ENCODE measurements around the gene TTC39A.

TTC39A gene

DNA sequence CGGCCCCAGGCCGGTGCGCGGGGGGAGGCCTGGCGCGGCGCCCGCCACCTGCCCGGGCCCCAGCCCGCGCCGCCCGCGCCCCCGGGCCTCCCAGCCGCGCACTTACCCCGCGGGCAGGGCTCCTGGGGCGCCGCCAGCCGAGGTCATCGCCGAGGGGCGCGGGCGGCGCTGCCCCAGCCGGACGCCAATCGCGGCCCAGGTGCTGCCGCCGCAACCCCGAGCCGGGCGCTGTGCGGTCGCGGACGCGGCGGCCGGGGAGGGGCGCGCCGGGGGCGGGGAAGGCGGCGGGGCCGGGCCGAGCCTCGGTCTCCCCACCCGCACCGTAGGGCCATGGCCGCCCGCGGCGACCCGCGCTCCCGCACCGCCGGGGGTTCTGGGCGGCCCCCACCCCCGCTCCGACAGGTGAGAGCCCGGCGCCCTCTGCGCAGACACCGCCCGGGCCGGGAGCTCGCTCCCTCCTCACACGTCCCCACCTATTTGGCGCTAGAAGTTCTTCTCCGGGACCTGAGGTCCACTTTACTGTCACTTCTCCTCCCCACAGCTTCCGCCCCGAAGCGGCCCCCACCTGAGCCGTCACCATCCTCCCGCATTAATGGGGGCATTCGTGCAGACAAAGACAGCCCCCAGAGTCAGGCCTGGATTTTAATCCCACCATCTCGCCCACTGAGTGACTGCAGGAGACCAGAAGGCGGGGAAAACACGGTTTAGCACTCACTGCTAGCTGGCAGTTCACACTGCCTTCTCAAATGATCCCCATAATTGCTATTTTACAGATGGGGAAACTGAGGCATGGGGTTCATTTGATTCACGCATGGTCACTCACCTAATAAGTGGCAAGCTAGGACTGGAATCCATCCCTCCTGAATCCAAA lies at the start of gene TTC39A:
TSS of gene TTC39A (minus strand) at position 232 of the 871 bp plus-strand sequence. CDS start at position 147, 85 bp downstream.
- no peak for DNase-seq (ENCODE audit: low read depth in 2 of 2)
- TF ChIP-seq, protein P1, sequence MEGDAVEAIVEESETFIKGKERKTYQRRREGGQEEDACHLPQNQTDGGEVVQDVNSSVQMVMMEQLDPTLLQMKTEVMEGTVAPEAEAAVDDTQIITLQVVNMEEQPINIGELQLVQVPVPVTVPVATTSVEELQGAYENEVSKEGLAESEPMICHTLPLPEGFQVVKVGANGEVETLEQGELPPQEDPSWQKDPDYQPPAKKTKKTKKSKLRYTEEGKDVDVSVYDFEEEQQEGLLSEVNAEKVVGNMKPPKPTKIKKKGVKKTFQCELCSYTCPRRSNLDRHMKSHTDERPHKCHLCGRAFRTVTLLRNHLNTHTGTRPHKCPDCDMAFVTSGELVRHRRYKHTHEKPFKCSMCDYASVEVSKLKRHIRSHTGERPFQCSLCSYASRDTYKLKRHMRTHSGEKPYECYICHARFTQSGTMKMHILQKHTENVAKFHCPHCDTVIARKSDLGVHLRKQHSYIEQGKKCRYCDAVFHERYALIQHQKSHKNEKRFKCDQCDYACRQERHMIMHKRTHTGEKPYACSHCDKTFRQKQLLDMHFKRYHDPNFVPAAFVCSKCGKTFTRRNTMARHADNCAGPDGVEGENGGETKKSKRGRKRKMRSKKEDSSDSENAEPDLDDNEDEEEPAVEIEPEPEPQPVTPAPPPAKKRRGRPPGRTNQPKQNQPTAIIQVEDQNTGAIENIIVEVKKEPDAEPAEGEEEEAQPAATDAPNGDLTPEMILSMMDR (IDR thresholded peaks at IDR 0.05; ENCODE audit: low read depth, low read length), result no peak
- H3K4me3 ChIP-seq (replicated peaks in 1 of 2; ENCODE audit: low read depth in 2 of 2, low read length in 2 of 2), result peak within 1 kb of the TSS; percentile 26 to 37

DNA sequence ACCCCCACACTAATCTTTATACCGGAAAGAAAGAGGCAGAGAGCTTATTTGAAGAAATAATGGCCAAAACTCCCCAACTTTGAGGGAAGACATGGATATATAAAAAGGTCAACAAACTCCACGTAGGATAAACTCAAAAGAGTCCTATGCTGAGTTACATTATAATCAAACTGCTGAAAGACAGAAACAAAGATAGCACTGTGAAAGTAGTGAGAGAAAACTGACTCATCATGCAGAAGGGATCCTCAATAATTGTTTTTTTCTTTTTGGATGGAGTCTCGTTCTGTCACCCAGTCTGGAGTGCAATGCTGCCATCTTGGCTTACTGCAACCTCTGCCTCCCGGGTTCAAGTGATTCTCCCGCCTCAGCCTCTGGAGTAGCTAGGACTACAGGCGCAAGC lies 48.5 kb upstream of the TTC39A start:
- H3K4me3 ChIP-seq (replicated peaks in 1 of 2; ENCODE audit: low read depth in 2 of 2, low read length in 2 of 2), result no peak overlapping the region
- no peak for DNase-seq (ENCODE audit: low read depth in 2 of 2)
- TF ChIP-seq, protein P1 (IDR thresholded peaks at IDR 0.05; ENCODE audit: low read depth, low read length), result no peak

DNA sequence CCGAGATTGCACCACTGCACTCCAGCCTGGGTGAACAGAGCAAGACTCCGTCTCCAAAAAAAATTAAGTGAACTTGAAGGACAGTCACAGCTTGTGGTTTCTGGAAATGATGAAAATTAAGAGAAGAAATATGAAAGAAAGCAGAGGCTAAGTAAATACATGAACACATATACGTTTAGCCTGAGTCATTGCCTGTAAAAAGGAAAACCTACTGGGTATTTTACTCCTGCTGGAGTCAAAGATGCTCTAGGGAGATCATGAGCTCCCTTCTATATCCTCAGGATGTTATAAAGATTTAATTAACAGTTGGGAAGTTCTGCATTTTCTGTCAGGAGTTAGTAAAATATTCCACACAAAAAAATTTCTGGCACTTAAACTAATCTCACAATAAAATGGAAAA lies 43.5 kb upstream of the TTC39A start:
- DNase-seq (ENCODE audit: low read depth in 2 of 2), result no peak
- H3K4me3 ChIP-seq (replicated peaks in 1 of 2; ENCODE audit: low read depth in 2 of 2, low read length in 2 of 2), result no peak overlapping the region
- TF ChIP-seq, protein P1 (IDR thresholded peaks at IDR 0.05; ENCODE audit: low read depth, low read length), result no peak

DNA sequence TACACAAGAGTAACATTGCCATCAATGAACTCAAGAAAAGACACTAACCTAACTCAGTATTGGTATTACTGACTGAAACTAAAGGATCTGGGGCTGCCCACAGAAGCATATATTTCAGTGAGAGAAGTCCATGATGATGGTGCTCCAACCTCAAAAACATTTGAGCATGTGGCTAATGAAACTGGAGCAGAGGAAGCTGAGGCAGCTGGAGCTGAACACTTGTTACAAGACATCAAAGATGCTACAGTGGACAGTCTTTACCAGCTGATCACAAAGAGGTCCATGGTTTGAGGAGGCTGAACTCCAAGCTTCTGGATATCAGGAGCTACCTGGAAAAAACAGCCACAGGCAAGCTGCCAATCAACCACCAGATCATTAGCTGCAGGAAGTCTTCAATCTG lies 42.2 kb upstream of the TTC39A start:
- TF ChIP-seq, protein P1 (IDR thresholded peaks at IDR 0.05; ENCODE audit: low read depth, low read length), result no peak
- no peak overlapping the region for H3K4me3 ChIP-seq (replicated peaks in 1 of 2; ENCODE audit: low read depth in 2 of 2, low read length in 2 of 2)
- no peak for DNase-seq (ENCODE audit: low read depth in 2 of 2)

DNA sequence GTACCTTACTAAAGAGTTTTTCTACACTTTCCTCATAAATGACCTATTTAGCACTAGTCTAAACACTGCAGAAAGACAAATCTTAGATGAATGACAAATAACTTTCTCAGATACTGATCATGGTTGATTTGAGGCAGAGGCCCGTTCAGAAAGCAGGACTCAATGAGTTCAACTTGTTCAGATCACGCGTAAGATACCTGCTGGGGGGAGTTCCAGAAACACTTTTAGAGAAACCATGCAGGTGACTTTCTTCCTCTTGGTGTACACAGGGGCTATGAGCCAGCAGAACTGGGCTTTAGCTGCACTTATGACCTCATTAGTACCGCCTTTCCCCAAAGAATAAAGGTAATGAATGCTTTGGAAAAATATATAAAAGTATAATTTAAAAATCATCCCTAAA lies 38.8 kb upstream of the TTC39A start:
- no peak for DNase-seq (ENCODE audit: low read depth in 2 of 2)
- TF ChIP-seq, protein P1 (IDR thresholded peaks at IDR 0.05; ENCODE audit: low read depth, low read length), result no peak
- no peak overlapping the region for H3K4me3 ChIP-seq (replicated peaks in 1 of 2; ENCODE audit: low read depth in 2 of 2, low read length in 2 of 2)

DNA sequence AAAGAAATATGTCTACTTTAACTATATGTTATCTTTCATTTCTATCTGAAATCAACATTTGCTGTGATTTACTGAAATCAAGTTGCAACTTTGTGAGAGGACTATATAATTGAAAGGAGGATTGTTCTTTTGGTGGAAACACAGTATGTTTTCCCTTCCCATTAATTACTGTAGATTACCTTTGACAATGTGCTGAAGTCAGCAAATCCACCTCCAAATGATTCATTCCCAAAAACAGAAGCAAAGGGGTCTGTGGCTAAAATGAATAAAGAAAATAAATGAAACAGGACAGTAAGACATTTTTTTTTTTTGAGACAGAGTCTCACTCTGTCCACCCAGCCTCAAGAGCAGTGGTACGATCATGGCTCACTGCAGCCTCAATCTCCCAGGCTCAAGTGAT lies 35.4 kb upstream of the TTC39A start:
- no peak for DNase-seq (ENCODE audit: low read depth in 2 of 2)
- TF ChIP-seq, protein P1 (IDR thresholded peaks at IDR 0.05; ENCODE audit: low read depth, low read length), result no peak
- H3K4me3 ChIP-seq (replicated peaks in 1 of 2; ENCODE audit: low read depth in 2 of 2, low read length in 2 of 2), result no peak overlapping the region

All from cardiac fibroblast (primary cell).